HFF-Myc (cell line): Measurements from ENCODE around the gene SH3RF3.

Experiments used
- DNase-seq: peaks from one replicate; pipeline ENCODE4 v3.0.0-alpha.2; 2011; ENCODE audit warnings: low read depth; ENCODE audit errors: extremely low read depth
- H3K4me3 ChIP-seq: replicated peaks from 2 replicates; pipeline ENCODE4 v1.5.1; 2011; ENCODE audit warnings: low read depth, mild to moderate bottlenecking, control low read depth, low read length
- CTCF ChIP-seq: IDR thresholded peaks from 2 replicates; pipeline ENCODE4 v1.5.1; 2012; ENCODE audit warnings: mild to moderate bottlenecking, low read depth, low read length, control low read depth; ENCODE audit errors: missing control alignments

SH3RF3 gene

GRCh38 chr2:109344270-109344805 lies 215.3 kb downstream of the SH3RF3 start:
- no peak for TF ChIP-seq CTCF
- no peak for DNase-seq
- H3K4me3 ChIP-seq = no peak overlapping the region

DNA sequence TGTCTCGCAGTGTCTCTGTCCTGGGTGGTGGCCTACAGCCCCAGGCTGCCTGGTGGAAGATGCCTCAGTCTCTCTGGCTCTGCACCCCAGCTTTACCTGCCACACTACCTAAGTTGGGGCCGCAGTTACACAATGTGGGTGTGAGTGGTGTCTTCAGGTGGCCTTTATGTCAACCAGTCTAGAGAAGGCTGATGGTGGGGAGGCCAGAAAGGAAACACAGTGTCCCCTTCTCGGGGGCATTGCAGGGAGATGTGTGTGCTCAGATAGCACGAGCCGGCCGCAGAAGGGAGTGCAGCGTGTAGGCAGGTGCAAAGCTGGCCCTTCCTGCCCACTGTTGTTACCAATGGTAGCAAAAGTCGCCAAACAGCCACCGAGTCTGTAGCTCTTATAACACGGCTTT lies 216.1 kb downstream of the SH3RF3 start:
- DNase-seq = no peak
- no peak for TF ChIP-seq CTCF
- no peak overlapping the region for H3K4me3 ChIP-seq

GRCh38 chr2:109345653-109346480 lies 216.9 kb downstream of the SH3RF3 start:
- DNase-seq = no peak
- TF ChIP-seq CTCF = no peak

DNA sequence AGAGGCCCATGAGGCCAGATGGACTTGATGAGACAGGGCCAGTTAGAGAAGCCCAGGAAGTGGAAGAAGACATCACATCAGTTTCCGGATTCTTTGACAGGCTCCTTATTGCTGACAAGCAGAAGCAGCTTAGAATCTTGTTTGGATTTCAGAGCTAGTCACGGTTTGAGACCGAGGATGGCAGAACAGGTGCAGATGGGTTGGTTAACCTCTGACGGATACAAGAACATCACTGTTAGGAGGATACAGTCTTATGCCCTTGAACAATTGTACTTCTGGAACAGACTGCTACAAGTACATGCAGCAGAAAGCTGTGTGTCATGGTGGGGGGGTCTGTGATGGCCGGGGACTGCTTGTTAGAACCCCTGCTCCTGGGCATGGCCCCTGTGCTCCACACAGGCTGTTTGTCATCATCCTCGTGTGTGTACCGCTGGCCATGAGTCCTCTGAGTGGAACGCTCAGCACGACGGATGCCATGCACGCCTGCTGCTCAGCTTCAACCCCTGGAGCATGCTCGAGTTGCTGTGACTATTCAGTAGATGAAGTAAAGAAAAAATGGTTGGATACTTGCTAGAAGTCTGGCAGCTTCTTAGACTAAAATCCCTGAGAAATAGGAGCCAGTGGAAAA lies 217.7 kb downstream of the SH3RF3 start:
- no peak overlapping the region for H3K4me3 ChIP-seq
- DNase-seq = no peak
- no peak for TF ChIP-seq CTCF

More at GRCh38 chr2:109345653-109346480, 216.9 kb downstream of the SH3RF3 start:
- H3K4me3 ChIP-seq = no peak overlapping the region

DNA sequence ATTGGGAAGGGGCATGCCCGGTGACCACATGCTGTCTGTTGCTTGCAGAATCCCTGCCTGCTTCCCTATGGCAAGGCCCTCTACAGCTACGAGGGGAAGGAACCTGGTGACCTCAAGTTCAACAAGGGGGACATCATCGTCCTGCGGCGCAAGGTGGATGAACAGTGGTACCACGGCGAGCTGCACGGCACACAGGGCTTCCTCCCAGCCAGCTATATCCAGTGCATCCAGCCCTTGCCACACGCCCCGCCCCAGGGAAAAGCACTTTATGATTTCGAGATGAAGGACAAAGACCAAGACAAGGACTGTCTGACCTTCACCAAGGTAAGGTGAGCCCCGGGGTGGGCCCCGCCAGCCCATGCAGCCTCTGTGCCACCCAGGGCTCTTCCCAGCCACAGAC lies 218.6 kb downstream of the SH3RF3 start:
- no peak for TF ChIP-seq CTCF
- no peak for DNase-seq
- H3K4me3 ChIP-seq = no peak overlapping the region

DNA sequence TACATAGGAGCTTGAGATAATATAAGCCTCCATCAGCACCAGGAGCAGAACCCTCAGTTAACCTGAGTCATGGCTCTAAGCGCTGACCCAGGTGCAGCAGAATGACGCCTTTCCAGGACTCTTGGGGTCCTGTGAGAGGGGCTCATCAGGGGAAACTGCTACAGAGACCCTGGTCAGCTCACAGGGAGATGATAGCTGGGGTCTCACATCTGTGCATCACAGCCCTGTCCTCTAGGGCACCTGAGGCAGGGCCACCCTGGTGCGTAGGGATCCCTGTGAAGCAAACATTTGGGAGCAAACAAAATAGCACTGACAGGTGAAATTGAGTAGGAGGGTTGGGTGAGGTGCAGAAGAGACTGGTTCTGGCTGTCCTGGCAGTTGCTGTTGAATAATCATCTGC lies 219.2 kb downstream of the SH3RF3 start:
- DNase-seq = no peak
- no peak for TF ChIP-seq CTCF
- no peak overlapping the region for H3K4me3 ChIP-seq
